Measurements from ENCODE around the gene SYNE1. TPM values are rescaled to one million over a fixed set of nuclear protein-coding genes. Genes with fewer than 3 reads are reported as not detected.

SYNE1 gene
- total RNA-seq, 4 donors from 2014 or later, result 111 to 156 (median 124) TPM

DNA sequence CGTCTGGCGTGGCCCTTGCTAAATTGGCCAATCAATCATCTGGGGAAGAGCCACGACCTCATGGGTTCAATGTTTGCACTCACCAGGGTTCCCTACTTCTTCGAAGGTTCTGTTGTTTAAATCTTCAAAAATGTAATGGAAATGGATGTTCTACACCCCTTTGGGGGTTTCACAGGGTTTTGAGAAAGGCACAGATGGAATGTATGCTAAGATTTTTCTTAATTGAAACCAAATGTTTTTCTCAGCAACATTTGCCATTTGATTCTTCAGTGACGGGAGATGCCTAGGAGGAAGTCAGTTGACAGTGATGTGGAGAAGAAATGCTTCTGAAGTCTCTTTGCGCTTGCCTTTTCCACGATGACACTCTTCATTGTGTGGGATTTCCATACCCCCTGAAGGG, 517.3 kb downstream of the SYNE1 start:
- no peak for TF ChIP-seq POLR2A (IDR thresholded peaks at IDR 0.05)
- TF ChIP-seq, protein P1, sequence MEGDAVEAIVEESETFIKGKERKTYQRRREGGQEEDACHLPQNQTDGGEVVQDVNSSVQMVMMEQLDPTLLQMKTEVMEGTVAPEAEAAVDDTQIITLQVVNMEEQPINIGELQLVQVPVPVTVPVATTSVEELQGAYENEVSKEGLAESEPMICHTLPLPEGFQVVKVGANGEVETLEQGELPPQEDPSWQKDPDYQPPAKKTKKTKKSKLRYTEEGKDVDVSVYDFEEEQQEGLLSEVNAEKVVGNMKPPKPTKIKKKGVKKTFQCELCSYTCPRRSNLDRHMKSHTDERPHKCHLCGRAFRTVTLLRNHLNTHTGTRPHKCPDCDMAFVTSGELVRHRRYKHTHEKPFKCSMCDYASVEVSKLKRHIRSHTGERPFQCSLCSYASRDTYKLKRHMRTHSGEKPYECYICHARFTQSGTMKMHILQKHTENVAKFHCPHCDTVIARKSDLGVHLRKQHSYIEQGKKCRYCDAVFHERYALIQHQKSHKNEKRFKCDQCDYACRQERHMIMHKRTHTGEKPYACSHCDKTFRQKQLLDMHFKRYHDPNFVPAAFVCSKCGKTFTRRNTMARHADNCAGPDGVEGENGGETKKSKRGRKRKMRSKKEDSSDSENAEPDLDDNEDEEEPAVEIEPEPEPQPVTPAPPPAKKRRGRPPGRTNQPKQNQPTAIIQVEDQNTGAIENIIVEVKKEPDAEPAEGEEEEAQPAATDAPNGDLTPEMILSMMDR (IDR thresholded peaks at IDR 0.05), result no peak
- intact Hi-C loops (cut with DNase I; ENCODE audit: low total_unique reads), result loop anchor here (10.0 kb wide), 1 partner anchor 355 kb away; no protein-coding TSS in a partner anchor
- WGBS, 2 donors, result 80 to 81% methylated on average over 7 of the region's 7 CpGs
- DNase-seq (ENCODE audit: low spot score in 2 of 2), result no peak
- no peak overlapping the region for H3K4me3 ChIP-seq (ENCODE audit: low read depth, poor library complexity, severe bottlenecking)

DNA sequence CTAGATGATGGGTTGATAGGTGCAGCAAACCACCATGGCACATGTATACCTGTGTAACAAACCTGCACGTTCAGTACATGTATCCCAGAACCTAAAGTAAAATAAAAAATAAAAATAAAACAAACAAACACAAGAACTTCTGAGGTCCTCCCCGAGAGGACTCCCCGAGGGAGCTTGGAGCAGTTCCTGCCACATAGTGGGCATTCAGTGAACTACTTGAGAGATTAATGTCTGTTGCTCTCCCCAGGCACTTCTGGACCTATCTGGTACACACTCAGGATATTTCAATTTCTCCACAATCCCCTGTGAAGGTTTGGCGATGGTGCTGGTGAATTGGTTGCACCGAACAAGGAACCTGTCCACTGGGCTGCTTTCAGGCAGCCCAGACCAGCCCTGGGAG, 518.5 kb downstream of the SYNE1 start:
- no peak for DNase-seq (ENCODE audit: low spot score in 2 of 2)
- 66 to 86% methylated on average over 5 of the region's 5 CpGs for WGBS, 2 donors
- H3K4me3 ChIP-seq (ENCODE audit: low read depth, poor library complexity, severe bottlenecking), result no peak overlapping the region
- intact Hi-C loops (cut with DNase I; ENCODE audit: low total_unique reads), result no loop called here
- TF ChIP-seq POLR2A (IDR thresholded peaks at IDR 0.05), result no peak
- TF ChIP-seq, protein P1 (IDR thresholded peaks at IDR 0.05), result no peak

DNA sequence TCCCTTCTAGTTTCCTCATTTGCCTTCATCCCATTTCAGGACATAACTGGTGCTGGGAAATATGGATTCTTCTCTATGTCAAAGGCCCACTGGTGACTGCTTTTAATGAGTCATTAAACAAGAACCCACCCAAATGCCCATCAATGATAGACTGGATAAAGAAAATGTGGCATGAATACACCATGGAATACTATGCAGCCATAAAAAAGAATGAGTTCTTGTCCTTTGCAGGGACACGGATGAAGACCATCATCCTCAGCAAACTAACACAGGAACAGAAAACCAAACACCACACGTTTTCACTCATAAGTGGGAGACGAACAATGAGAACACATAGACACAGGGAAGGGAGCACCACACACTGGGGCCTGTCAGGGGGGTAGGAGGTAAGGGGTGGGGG, 518.9 kb downstream of the SYNE1 start:
- DNase-seq (ENCODE audit: low spot score in 2 of 2), result no peak
- TF ChIP-seq, protein P1 (IDR thresholded peaks at IDR 0.05), result no peak
- no peak for TF ChIP-seq POLR2A (IDR thresholded peaks at IDR 0.05)
- no peak overlapping the region for H3K4me3 ChIP-seq (ENCODE audit: low read depth, poor library complexity, severe bottlenecking)
- intact Hi-C loops (cut with DNase I; ENCODE audit: low total_unique reads), result no loop called here
- WGBS, 2 donors, result 92 to 97% methylated on average over 3 of the region's 3 CpGs

DNA sequence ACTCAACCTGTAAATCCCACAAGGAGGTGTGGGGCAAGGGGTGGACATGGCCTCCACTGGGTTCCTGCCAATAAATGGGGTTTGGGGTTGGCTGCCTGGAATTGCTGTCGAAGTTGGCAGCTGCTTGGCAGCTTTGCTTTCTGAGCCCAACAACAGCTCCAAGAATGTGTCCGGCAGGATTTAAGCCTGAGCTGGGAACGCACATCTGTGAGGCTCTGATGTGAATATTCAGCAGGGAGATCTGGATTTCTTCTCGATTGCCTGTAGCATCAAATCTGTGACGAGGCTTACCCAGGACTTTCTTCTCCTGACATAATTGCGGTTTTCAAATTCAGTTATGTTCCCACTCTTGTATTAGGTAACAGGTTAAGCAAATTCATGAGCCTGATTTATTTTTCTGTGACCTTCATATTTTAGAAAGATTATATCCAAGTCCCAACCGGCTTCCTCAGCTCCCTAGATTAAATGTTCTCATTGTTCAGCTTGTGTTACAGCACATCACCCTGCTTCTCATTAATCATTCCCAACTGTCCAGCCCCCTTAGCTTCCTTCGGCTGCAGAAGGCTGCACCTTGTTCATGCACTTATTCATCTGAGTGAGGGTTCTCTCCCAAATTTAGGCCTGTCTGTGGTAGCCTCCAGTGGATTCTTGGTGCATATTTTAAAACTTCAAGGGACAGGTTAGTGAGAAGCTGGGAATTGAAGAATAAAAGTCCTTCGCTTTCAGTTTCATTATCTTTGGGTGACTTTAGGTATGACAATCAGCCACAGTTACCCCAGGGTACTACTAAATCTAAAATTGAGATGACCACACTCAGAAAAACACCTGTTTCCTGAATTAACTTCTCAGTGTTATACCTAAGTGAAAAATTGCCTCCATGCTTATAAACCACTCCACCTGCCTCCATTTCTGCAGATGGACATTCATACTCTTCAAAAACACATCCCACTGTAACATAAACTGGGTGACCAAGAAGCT, 519.7 kb downstream of the SYNE1 start:
- no peak for DNase-seq (ENCODE audit: low spot score in 2 of 2)
- intact Hi-C loops (cut with DNase I; ENCODE audit: low total_unique reads), result no loop called here
- no peak for TF ChIP-seq POLR2A (IDR thresholded peaks at IDR 0.05)
- TF ChIP-seq, protein P1 (IDR thresholded peaks at IDR 0.05), result no peak
- H3K4me3 ChIP-seq (ENCODE audit: low read depth, poor library complexity, severe bottlenecking), result no peak overlapping the region
- 52% methylated on average over 9 of the region's 9 CpGs for WGBS, 2 donors

DNA sequence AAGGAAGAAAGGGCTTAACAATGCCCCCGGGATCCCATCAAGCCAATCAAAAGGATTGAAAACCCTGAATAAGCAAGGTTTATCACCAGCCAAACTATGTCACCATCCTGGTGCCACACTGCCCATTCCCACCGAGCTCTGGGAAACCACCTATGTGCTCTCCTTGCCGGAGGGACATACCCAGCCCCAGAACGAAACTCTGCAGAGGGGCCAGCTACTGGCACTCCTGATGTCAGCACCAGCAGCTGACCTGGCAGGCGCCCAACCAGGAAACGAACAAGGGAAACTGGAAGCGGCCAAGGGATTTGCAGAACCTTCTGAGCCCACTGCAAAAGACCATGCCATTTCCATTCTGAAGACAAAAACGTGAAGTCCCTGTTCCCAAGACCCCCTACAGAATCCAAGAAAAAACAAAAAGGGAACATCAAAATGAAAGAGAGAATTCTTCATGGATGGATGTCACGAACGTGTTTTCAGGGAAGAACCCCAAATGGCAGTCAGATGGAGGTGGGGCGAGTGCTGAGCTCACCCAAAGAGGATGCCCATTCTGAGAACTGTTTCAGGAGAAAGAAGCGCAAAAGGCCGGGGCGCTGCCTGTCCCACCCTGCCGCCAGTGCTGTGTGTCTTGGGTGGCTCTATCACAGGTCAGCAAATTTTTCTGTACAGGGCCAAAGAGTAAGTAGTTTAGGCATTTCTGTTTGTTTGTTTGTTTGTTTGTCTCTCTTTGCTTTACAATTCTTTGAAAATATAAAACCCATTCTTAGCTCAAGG, 524.5 kb downstream of the SYNE1 start:
- intact Hi-C loops (cut with DNase I; ENCODE audit: low total_unique reads), result no loop called here
- TF ChIP-seq, protein P1 (IDR thresholded peaks at IDR 0.05), result no peak
- no peak for TF ChIP-seq POLR2A (IDR thresholded peaks at IDR 0.05)
- H3K4me3 ChIP-seq (ENCODE audit: low read depth, poor library complexity, severe bottlenecking), result no peak overlapping the region
- peak in 1 of 2 donors; percentile 90 for DNase-seq (ENCODE audit: low spot score in 2 of 2)
- 81 to 86% methylated on average over 15 of the region's 15 CpGs for WGBS, 2 donors
